Osteoblast (primary cell): ENCODE measurements around the gene DPM1. TPM values are rescaled to one million over a fixed set of nuclear protein-coding genes. Genes with fewer than 3 reads are reported as not detected.
A peak's percentile ranks its signal among the peaks of the same experiment; 100 is the strongest.

Source experiments
- DNase-seq: peaks from one replicate; pipeline ENCODE4 v3.0.0; 2011; ENCODE audit warnings: low spot score, mixed read lengths; ENCODE audit not compliant: insufficient read length; ENCODE audit errors: missing footprints
- H2AFZ ChIP-seq: 2 replicates; pipeline ENCODE4 v1.6.0; 2011; ENCODE audit warnings: mild to moderate bottlenecking, low read length
- H3K27ac ChIP-seq: 2 replicates; pipeline ENCODE4 v1.5.1; 2011; ENCODE audit warnings: mild to moderate bottlenecking, low read depth, low read length, moderate library complexity
- H3K27me3 ChIP-seq: 2 replicates; pipeline ENCODE4 v1.6.0; 2012; ENCODE audit warnings: mild to moderate bottlenecking, control low read depth, inconsistent platforms, low read length, moderate library complexity; ENCODE audit not compliant: insufficient read depth
- H3K36me3 ChIP-seq: 2 replicates; pipeline ENCODE4 v1.5.1; 2011; ENCODE audit warnings: mild to moderate bottlenecking, low read length, control low read depth, moderate library complexity; ENCODE audit not compliant: insufficient read depth
- H3K4me1 ChIP-seq: 2 replicates; pipeline ENCODE4 v1.5.1; 2011; ENCODE audit warnings: mild to moderate bottlenecking, low read length, control low read depth, moderate library complexity; ENCODE audit not compliant: insufficient read depth
- H3K4me2 ChIP-seq: 2 replicates; pipeline ENCODE4 v1.6.0; 2011; ENCODE audit warnings: mild to moderate bottlenecking, low read length; ENCODE audit not compliant: insufficient read depth
- H3K4me3 ChIP-seq: fragments of 200-600 bp; sonication (generic); 3 replicates; pipeline ENCODE4 v1.5.1; 2012; ENCODE audit warnings: mild to moderate bottlenecking, low read length, inconsistent platforms; ENCODE audit not compliant: insufficient read depth
- H3K79me2 ChIP-seq: 2 replicates; pipeline ENCODE4 v1.6.0; 2012; ENCODE audit warnings: mild to moderate bottlenecking, low read length, control low read depth, inconsistent platforms; ENCODE audit not compliant: insufficient read depth
- H3K9me3 ChIP-seq: 2 replicates; pipeline ENCODE4 v1.5.1; 2011; ENCODE audit warnings: low read depth, low read length, control low read depth
- H4K20me1 ChIP-seq: 2 replicates; pipeline ENCODE4 v1.6.0; 2012; ENCODE audit warnings: mild to moderate bottlenecking, low read length, control low read depth; ENCODE audit not compliant: insufficient read depth
- total RNA-seq: library from RNA; depleted of rRNA; stranded (reverse); fragments of >200 nt; gene quantifications from 2 replicates; pipeline ENCODE4 v1.2.3, GENCODE V29; 2012
- TF ChIP-seq, protein P1 (sequence below): IDR thresholded peaks from 2 replicates; pipeline ENCODE4 v1.5.1; 2011; ENCODE audit warnings: mild to moderate bottlenecking, low read depth, low read length, moderate library complexity; ENCODE audit errors: extremely low read depth

Gene DPM1
- total RNA-seq, 1 donor = 53.2 TPM

- Histone ChIP-seq H3K4me2 (peak overlapping the region; percentile 92), H3K4me3 (peak overlapping the region; percentile 94), H3K4me1 (peaks cover 23% of the 10 kb centered on the region), H3K27ac (peak overlapping the region; percentile 98), H2AFZ (peak overlapping the region; percentile 74), H3K27me3 (no peaks in the 10 kb centered on the region), H3K9me3 (no peaks in the 10 kb centered on the region), H4K20me1 (peaks cover 31% of the 10 kb centered on the region), H3K36me3 (peaks cover 17% of the 10 kb centered on the region), H3K79me2 (peaks cover 61% of the 10 kb centered on the region)
- DNase-seq = no peak
- TF ChIP-seq, protein P1, sequence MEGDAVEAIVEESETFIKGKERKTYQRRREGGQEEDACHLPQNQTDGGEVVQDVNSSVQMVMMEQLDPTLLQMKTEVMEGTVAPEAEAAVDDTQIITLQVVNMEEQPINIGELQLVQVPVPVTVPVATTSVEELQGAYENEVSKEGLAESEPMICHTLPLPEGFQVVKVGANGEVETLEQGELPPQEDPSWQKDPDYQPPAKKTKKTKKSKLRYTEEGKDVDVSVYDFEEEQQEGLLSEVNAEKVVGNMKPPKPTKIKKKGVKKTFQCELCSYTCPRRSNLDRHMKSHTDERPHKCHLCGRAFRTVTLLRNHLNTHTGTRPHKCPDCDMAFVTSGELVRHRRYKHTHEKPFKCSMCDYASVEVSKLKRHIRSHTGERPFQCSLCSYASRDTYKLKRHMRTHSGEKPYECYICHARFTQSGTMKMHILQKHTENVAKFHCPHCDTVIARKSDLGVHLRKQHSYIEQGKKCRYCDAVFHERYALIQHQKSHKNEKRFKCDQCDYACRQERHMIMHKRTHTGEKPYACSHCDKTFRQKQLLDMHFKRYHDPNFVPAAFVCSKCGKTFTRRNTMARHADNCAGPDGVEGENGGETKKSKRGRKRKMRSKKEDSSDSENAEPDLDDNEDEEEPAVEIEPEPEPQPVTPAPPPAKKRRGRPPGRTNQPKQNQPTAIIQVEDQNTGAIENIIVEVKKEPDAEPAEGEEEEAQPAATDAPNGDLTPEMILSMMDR = no peak
Observed at GRCh38 chr20:50959543-50960126, 1.3 kb upstream of the DPM1 start.

DNA sequence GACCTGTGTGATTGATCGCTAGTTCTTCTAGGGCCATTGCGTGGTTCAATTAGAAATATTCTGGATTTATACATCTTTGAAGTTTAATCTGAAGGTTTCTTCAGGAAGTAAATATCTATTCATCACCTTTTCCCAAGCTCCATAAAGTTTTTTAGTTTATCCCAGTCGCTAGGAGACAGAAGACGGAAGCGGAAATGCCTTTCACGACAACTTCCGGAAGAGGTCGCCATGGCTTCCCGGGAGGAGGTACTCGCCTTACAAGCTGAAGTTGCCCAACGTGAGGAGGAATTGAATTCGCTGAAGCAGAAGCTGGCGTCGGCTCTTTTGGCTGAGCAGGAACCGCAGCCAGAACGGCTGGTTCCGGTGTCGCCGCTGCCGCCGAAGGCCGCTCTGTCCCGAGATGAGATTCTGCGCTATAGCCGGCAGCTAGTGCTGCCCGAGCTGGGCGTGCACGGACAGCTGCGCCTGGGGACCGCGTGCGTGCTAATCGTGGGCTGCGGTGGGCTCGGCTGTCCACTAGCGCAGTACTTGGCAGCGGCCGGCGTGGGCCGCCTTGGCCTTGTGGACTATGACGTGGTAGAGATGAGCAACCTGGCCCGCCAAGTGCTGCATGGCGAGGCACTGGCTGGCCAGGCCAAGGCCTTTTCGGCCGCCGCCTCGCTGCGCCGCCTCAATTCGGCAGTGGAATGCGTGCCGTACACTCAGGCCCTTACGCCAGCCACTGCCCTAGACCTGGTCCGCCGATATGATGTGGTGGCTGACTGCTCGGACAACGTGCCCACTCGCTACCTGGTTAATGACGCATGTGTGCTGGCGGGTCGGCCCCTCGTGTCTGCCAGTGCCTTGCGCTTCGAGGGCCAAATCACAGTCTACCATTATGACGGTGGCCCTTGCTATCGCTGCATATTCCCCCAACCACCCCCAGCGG is 547 bp upstream of the DPM1 start, which contains the start of gene MOCS3:
TSS of gene MOCS3 (plus strand) at position 204 of the 928 bp plus-strand sequence. CDS start at position 229, 25 bp downstream.
- TF ChIP-seq, protein P1 = no peak
- H3K4me2 ChIP-seq = peak within 1 kb of the TSS; percentile 92
- H3K4me1 ChIP-seq = peaks cover 23% of the 10 kb centered on the region
- no peaks in the 10 kb centered on the region for H3K27me3 ChIP-seq
- DNase-seq = peak; percentile 94
- H3K9me3 ChIP-seq = no peaks in the 10 kb centered on the region
- H3K4me3 ChIP-seq = peak within 1 kb of the TSS; percentile 94
- peak within 1 kb of the TSS; percentile 98 for H3K27ac ChIP-seq
- H3K79me2 ChIP-seq = peaks cover 68% of the 10 kb centered on the region
- peak within 1 kb of the TSS; percentile 74 for H2AFZ ChIP-seq
- peaks cover 35% of the 10 kb centered on the region for H4K20me1 ChIP-seq
- peaks cover 24% of the 10 kb centered on the region for H3K36me3 ChIP-seq

GRCh38 chr20:50957276-50957675 is 1.1 kb downstream of the DPM1 start:
- Histone ChIP-seq H3K4me2 (peak overlapping the region; percentile 92), H3K4me1 (peaks cover 23% of the 10 kb centered on the region), H4K20me1 (peaks cover 39% of the 10 kb centered on the region), H3K36me3 (peaks cover 40% of the 10 kb centered on the region), H3K27ac (peak overlapping the region; percentile 98), H3K79me2 (peaks cover 81% of the 10 kb centered on the region), H3K27me3 (no peaks in the 10 kb centered on the region), H2AFZ (no peak overlapping the region), H3K4me3 (peak overlapping the region; percentile 94), H3K9me3 (no peaks in the 10 kb centered on the region)
- no peak for DNase-seq
- TF ChIP-seq, protein P1 = no peak

- Histone ChIP-seq H3K79me2 (peaks cover 85% of the 10 kb centered on the region), H4K20me1 (peaks cover 48% of the 10 kb centered on the region), H3K4me2 (no peak overlapping the region), H3K4me3 (no peak overlapping the region), H3K36me3 (peaks cover 60% of the 10 kb centered on the region), H3K4me1 (peaks cover 11% of the 10 kb centered on the region), H3K9me3 (no peaks in the 10 kb centered on the region), H3K27ac (no peak overlapping the region), H2AFZ (no peak overlapping the region), H3K27me3 (no peaks in the 10 kb centered on the region)
- peak; percentile 25 for DNase-seq
- TF ChIP-seq, protein P1 = no peak
Observed at GRCh38 chr20:50953821-50954220, 4.5 kb downstream of the DPM1 start.
